GM19238 (cell line): ENCODE measurements around the gene AMER1.
"Not testable (repeated sequence)": the region's sequence is repeated elsewhere in the genome, so short reads cannot be mapped to it uniquely, and the experiment has no call there.

Source experiments
- DNase-seq: peaks from one replicate; pipeline ENCODE4 v3.0.0; 2011; ENCODE audit warnings: low spot score; ENCODE audit not compliant: insufficient read length

The AMER1 gene

GRCh38 chrX:64205441-64205734, at the start of gene AMER1:
TSS of gene AMER1 (minus strand) at chrX:64205708. CDS start at chrX:64193286, 12,422 bp downstream.
- DNase-seq, result no peak

GRCh38 chrX:64230123-64230970, 24.8 kb upstream of the AMER1 start, which contains the start of gene ASB12:
TSS of gene ASB12 (minus strand) at chrX:64230607. CDS start at chrX:64225650, 4,957 bp downstream.
- DNase-seq, result no peak

- no peak for DNase-seq
These were observed 23.6 kb upstream of the AMER1 start for GRCh38 chrX:64229154-64229553.

GRCh38 chrX:64218023-64218422, 12.5 kb upstream of the AMER1 start:
- DNase-seq, result no peak

GRCh38 chrX:64213989-64214388, 8.5 kb upstream of the AMER1 start:
- DNase-seq, result not testable (repeated sequence)

- no peak for DNase-seq
These were observed 1.2 kb upstream of the AMER1 start for GRCh38 chrX:64206556-64207162.

GRCh38 chrX:64205735-64206501, 410 bp upstream of the AMER1 start:
- DNase-seq, result peak; percentile 66

- peak; percentile 18 for DNase-seq
These were observed 637 bp downstream of the AMER1 start for GRCh38 chrX:64204701-64205440.

- no peak for DNase-seq
These were observed 1.3 kb downstream of the AMER1 start for GRCh38 chrX:64204252-64204651.

GRCh38 chrX:64202808-64203325, 2.6 kb downstream of the AMER1 start:
- DNase-seq, result no peak

- no peak for DNase-seq
These were observed 7.5 kb downstream of the AMER1 start for GRCh38 chrX:64198036-64198435.

GRCh38 chrX:64196606-64197005, 8.9 kb downstream of the AMER1 start:
- DNase-seq, result no peak

GRCh38 chrX:64195862-64196261, 9.6 kb downstream of the AMER1 start:
- DNase-seq, result no peak

- DNase-seq, result no peak
These were observed 12.8 kb downstream of the AMER1 start for GRCh38 chrX:64192673-64193072.

GRCh38 chrX:64192040-64192439, 13.5 kb downstream of the AMER1 start:
- no peak for DNase-seq

- DNase-seq, result no peak
These were observed 14.1 kb downstream of the AMER1 start for GRCh38 chrX:64191281-64192010.

GRCh38 chrX:64190136-64190740, 15.3 kb downstream of the AMER1 start:
- no peak for DNase-seq

- no peak for DNase-seq
These were observed 16.6 kb downstream of the AMER1 start for GRCh38 chrX:64188901-64189300.

- DNase-seq, result no peak
These were observed 17.8 kb downstream of the AMER1 start for GRCh38 chrX:64187762-64188150.
